Upper lobe of right lung (tissue), 1 donor: Measurements from ENCODE around the gene KRTAP9-8. TPM values are rescaled to one million over a fixed set of nuclear protein-coding genes. Genes with fewer than 3 reads are reported as not detected.
"Not testable (repeated sequence)": the region's sequence is repeated elsewhere in the genome, so short reads cannot be mapped to it uniquely, and the experiment has no call there.

Experiments
- ATAC-seq: fragments of 200-7000 bp; cut with Tn5 transposase; one replicate; pipeline ENCODE4 v1.9.1; 2020; ENCODE audit warnings: mild to moderate bottlenecking, moderate library complexity
- DNase-seq: peaks from one replicate; pipeline ENCODE4 v3.0.0-alpha.2; 2020
- H3K27ac ChIP-seq: fragments of 200-600 bp; one replicate; pipeline ENCODE4 v1.8.0; 2022
- H3K27me3 ChIP-seq: fragments of 200-600 bp; one replicate; pipeline ENCODE4 v1.8.0; 2022; ENCODE audit warnings: mild to moderate bottlenecking
- H3K36me3 ChIP-seq: fragments of 200-600 bp; one replicate; pipeline ENCODE4 v1.8.0; 2022
- H3K4me1 ChIP-seq: fragments of 200-600 bp; one replicate; pipeline ENCODE4 v1.8.0; 2022
- H3K4me3 ChIP-seq: fragments of 200-600 bp; one replicate; pipeline ENCODE4 v1.8.0; 2022; ENCODE audit warnings: mild to moderate bottlenecking
- H3K9me3 ChIP-seq: fragments of 200-600 bp; one replicate; pipeline ENCODE4 v1.8.0; 2022
- intact Hi-C: fragments of 100-400 bp; cut with DNase I; formaldehyde crosslinking; loops from one replicate; pipeline ENCODE4 v1.11.0; 2022
- long read RNA-seq: library from polyadenylated mRNA; unstranded; transcript quantifications from one replicate; pipeline ENCODE4 v2.0.0, GENCODE V29; 2021
- total RNA-seq: library from RNA; stranded (reverse); fragmentation: NEBNext Ultra II Directional; extraction: Animal tissue kit (Norgen Biotek cat#: 25700); gene quantifications from one replicate; pipeline ENCODE4 v1.2.1, GENCODE V29; 2021
- TF ChIP-seq, protein P1 (sequence below): fragments of 200-600 bp; IDR thresholded peaks from one replicate; pipeline ENCODE4 v1.8.0; 2022; ENCODE audit warnings: antibody characterized with exemption
- donor health status: DM: no; HTN: yes; CAD: no; lungs with severe emphysema.

The KRTAP9-8 gene, protein sequence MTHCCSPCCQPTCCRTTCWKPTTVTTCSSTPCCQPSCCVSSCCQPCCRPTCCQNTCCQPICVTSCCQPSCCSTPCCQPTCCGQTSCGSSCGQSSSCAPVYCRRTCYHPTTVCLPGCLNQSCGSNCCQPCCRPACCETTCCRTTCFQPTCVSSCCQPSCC
- not detected for total RNA-seq
- long read RNA-seq = 0 reads

DNA sequence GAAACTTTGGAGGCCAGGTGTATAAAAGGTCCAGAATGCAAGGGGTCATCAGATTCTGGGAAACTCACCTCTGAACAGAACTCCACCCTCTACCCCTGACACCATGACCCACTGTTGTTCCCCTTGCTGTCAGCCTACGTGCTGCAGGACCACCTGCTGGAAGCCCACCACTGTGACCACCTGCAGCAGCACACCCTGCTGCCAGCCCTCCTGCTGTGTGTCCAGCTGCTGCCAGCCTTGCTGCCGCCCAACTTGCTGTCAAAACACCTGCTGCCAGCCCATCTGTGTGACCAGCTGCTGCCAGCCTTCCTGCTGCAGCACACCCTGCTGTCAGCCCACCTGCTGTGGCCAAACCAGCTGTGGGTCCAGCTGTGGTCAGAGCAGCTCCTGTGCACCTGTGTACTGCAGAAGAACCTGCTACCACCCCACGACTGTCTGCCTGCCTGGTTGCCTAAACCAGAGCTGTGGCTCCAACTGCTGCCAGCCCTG is at the start of gene KRTAP9-8:
TSS of gene KRTAP9-8 (plus strand) at position 51 of the 489 bp plus-strand sequence. CDS start at position 104, 53 bp downstream.
- intact Hi-C loops, DNase-seq: not testable (repeated sequence)

DNA sequence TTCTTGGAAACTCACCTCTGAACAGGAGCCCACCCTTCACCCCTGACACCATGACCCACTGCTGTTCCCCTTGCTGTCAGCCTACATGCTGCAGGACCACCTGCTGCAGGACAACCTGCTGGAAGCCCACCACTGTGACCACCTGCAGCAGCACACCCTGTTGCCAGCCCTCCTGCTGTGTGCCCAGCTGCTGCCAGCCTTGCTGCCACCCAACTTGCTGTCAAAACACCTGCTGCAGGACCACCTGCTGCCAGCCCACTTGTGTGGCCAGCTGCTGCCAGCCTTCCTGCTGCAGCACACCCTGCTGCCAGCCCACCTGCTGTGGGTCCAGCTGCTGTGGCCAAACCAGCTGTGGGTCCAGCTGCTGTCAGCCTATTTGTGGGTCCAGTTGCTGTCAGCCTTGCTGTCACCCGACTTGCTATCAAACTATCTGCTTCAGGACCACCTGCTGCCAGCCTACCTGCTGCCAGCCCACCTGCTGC is 47.9 kb upstream of the KRTAP9-8 start, which contains the start of gene KRTAP9-1:
TSS of gene KRTAP9-1 (plus strand) at position 51 of the 482 bp plus-strand sequence. CDS start at position 51, 0 bp downstream.
- peaks cover 19% of the 10 kb centered on the region for H3K27me3 ChIP-seq
- ATAC-seq, H3K27ac ChIP-seq, H3K9me3 ChIP-seq, intact Hi-C loops, H3K36me3 ChIP-seq, DNase-seq, H3K4me3 ChIP-seq, H3K4me1 ChIP-seq: not testable (repeated sequence)

More for the DNA sequence above, at the start of gene KRTAP9-8:
- H3K9me3 ChIP-seq, ATAC-seq, H3K27ac ChIP-seq, H3K4me1 ChIP-seq, H3K27me3 ChIP-seq, H3K4me3 ChIP-seq, H3K36me3 ChIP-seq: not testable (repeated sequence)

DNA sequence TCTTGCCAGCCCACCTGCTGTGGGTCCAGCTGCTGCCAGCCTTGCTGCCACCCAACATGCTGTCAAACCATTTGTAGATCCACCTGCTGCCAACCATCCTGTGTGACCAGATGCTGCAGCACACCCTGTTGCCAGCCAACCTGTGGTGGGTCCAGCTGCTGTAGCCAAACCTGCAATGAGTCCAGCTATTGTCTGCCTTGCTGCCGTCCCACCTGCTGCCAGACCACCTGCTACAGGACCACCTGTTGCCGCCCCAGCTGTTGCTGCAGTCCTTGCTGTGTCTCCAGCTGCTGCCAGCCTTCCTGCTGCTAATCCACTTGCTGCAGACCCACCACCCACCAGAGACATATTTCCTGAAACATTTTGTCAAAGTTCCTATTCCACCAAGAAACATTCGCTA is 47.5 kb upstream of the KRTAP9-8 start:
- no peaks in the 10 kb centered on the region for H3K36me3 ChIP-seq
- TF ChIP-seq, protein P1, sequence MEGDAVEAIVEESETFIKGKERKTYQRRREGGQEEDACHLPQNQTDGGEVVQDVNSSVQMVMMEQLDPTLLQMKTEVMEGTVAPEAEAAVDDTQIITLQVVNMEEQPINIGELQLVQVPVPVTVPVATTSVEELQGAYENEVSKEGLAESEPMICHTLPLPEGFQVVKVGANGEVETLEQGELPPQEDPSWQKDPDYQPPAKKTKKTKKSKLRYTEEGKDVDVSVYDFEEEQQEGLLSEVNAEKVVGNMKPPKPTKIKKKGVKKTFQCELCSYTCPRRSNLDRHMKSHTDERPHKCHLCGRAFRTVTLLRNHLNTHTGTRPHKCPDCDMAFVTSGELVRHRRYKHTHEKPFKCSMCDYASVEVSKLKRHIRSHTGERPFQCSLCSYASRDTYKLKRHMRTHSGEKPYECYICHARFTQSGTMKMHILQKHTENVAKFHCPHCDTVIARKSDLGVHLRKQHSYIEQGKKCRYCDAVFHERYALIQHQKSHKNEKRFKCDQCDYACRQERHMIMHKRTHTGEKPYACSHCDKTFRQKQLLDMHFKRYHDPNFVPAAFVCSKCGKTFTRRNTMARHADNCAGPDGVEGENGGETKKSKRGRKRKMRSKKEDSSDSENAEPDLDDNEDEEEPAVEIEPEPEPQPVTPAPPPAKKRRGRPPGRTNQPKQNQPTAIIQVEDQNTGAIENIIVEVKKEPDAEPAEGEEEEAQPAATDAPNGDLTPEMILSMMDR = no peak

DNA sequence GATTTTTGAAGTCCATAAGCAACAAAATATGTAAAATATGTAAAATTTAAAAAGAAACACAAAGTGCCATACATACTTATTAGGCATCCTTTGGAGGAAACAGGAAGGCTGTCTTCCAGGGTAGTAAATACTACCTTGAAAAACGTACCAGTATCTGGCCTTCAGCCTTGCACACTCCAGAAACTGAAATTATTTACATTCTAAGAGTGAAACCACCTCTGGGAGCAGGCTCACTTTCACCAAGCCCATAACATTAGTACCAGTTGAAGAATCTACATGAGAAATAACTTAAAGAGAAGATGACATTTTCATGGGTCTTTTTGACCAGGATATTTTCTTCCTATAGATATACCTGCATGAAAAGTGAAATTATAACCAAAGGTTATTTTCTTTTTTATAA is 41.7 kb upstream of the KRTAP9-8 start:
- H3K4me3 ChIP-seq = no peak overlapping the region
- no peaks in the 10 kb centered on the region for H3K9me3 ChIP-seq
- DNase-seq (no peak), ATAC-seq (no peak)
- TF ChIP-seq, protein P1 = no peak
- no peaks in the 10 kb centered on the region for H3K4me1 ChIP-seq
- H3K27me3 ChIP-seq = peaks cover 4% of the 10 kb centered on the region
- H3K27ac ChIP-seq = no peak overlapping the region
- no peaks in the 10 kb centered on the region for H3K36me3 ChIP-seq
- intact Hi-C loops = no loop called here

More for the DNA sequence above, 47.5 kb upstream of the KRTAP9-8 start:
- DNase-seq (no peak), ATAC-seq (no peak)
- intact Hi-C loops = no loop called here
- Histone ChIP-seq H3K4me3 (no peak overlapping the region), H3K4me1 (no peaks in the 10 kb centered on the region), H3K27ac (no peak overlapping the region), H3K27me3 (peaks cover 19% of the 10 kb centered on the region), H3K9me3 (no peaks in the 10 kb centered on the region)

DNA sequence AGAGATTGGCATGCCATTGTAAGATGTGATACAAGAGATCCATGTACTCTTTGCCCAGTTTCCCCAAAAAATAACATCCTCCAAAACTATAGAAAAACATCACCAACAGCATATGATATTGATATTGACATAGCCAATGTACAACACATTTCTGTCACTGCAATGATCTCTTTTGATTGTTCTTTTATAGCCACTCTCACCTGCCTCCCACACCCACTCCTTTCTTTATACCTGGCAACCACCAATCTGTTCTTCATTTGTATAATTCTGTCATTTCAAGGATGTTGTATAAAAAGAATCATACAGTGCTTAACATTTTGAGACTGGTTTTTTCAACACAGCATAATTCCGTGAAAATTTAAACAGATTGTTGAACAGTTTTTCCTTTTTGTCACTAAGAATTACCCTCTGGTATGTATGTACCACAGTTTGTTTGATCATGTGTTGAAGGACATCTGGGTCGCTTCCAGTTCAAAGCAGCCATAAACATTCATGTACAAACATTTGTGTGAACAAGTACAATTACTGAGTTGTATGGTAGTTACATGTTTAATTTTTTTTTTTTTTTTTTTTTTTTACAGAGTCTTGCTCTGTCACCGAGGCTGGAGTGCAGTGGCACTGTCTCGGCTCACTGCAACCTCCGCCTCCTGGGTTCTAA is 38.2 kb upstream of the KRTAP9-8 start:
- Histone ChIP-seq H3K4me1 (no peaks in the 10 kb centered on the region), H3K27ac (no peak overlapping the region), H3K36me3 (no peaks in the 10 kb centered on the region), H3K9me3 (no peaks in the 10 kb centered on the region), H3K27me3 (no peaks in the 10 kb centered on the region), H3K4me3 (no peak overlapping the region)
- intact Hi-C loops = no loop called here
- ATAC-seq (no peak), DNase-seq (no peak)
- TF ChIP-seq, protein P1 = no peak

DNA sequence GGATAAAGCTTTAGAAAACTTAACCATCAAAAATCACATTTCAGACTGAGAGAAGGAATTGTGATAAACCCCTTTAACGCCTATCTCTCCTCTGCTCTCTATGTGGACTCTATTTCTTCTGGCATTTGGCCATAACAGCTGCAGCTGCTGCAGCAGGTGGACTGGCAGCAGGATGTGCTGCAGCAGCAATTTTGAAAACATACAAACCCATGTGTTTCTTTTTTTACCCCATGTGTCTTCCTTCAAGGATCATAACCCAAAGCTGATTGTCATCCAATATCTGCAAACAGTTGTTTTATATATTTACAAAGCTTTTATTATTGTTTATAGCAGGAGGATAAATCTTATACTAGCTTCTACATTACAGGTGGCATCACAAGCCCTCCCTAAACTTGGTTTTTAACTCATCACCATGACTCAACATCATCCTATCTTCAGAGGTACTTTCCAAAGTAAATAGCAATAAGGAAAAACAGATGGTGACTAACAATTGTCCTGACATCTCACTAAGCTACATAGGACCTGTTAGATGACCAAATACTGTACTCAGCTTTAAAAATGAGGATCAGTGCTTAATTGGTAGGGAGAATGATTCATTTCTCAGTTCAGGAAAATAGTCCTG is 25.8 kb upstream of the KRTAP9-8 start:
- Histone ChIP-seq H3K4me3 (no peak overlapping the region), H3K27ac (no peak overlapping the region), H3K4me1 (no peaks in the 10 kb centered on the region), H3K36me3 (no peaks in the 10 kb centered on the region), H3K9me3 (no peaks in the 10 kb centered on the region), H3K27me3 (peaks cover 5% of the 10 kb centered on the region)
- ATAC-seq = no peak
- intact Hi-C loops = no loop called here
- TF ChIP-seq, protein P1 = no peak
- DNase-seq = no peak
